Gastrocnemius medialis (tissue), 4 donors: ENCODE results near the gene MRPL41.

Source experiments
- POLR2A ChIP-seq, 2 donors: fragments of 450-650 bp; IDR thresholded peaks; one replicate each; pipeline ENCODE4 v1.6.1; 2017; ENCODE audit warnings: antibody characterized with exemption in 2 of 2, mild to moderate bottlenecking in 2 of 2, moderate library complexity in 2 of 2
- TF ChIP-seq, protein P1 (sequence below), 5 experiments: fragments of 450-650 bp in 3 of 5; fragments of 200-600 bp in 2 of 5; sonication (generic) in 2 of 5; IDR thresholded peaks in 4 of 5; conservative IDR thresholded peaks in 1 of 5; 1 replicate in 4 of 5; 2 replicates in 1 of 5; pipeline ENCODE4 v1.5.1; 2016 to 2019; ENCODE audit warnings: antibody characterized with exemption in 5 of 5, mild to moderate bottlenecking in 3 of 5, moderate library complexity in 3 of 5

DNA sequence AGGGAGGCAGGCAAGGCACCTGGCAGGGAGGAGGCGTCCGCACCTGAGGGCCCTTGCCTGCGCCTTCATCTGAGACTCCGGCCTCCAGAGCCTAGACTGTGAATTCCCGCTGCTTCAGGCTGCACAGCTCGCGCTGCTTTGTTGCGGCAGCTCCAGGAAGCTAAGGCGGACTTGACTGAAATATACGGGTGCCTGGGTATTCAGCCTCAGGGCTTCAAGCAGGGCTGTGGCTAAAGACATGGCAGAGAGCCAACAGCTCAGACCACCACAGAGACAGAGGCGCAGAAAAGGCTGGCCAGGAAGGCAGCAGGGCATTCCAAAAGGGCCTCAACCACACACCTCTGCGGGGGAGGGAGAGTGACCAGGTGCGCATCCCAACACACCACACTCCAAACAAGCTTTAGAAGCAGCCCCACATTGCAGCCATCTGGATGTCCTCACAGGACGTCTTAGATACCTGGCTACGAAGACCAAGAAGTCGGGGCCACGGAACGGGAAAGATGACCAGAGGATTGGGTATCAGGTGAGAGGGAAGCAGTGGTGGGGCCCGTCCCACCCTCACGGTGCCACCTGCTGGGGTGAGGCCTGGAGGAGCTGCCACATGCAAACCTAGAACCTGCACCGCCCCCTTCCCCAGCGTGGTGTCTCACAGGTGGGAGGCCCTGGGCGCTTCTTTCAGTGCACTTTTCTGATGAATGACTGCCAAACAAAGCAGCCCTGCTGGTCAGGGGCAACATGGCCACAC lies 28.7 kb downstream of the MRPL41 start:
- TF ChIP-seq, protein P1, sequence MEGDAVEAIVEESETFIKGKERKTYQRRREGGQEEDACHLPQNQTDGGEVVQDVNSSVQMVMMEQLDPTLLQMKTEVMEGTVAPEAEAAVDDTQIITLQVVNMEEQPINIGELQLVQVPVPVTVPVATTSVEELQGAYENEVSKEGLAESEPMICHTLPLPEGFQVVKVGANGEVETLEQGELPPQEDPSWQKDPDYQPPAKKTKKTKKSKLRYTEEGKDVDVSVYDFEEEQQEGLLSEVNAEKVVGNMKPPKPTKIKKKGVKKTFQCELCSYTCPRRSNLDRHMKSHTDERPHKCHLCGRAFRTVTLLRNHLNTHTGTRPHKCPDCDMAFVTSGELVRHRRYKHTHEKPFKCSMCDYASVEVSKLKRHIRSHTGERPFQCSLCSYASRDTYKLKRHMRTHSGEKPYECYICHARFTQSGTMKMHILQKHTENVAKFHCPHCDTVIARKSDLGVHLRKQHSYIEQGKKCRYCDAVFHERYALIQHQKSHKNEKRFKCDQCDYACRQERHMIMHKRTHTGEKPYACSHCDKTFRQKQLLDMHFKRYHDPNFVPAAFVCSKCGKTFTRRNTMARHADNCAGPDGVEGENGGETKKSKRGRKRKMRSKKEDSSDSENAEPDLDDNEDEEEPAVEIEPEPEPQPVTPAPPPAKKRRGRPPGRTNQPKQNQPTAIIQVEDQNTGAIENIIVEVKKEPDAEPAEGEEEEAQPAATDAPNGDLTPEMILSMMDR (IDR thresholded peaks at IDR 0.05 in 4 of 5, conservative IDR thresholded peaks at IDR 0.05 in 1 of 5), result no peak
- TF ChIP-seq POLR2A (IDR thresholded peaks at IDR 0.05), result no peak
